Measurements from ENCODE around the gene SPAG16.

SPAG16 gene

GRCh38 chr2:214451516-214452275, 1167.4 kb downstream of the SPAG16 start:
- Histone ChIP-seq H3K4me3 (no peak overlapping the region), H3K36me3 (replicated peaks) (no peaks in the 10 kb centered on the region), H3K4me1 (no peaks in the 10 kb centered on the region), H3K9me3 (no peaks in the 10 kb centered on the region), H3K27me3 (ENCODE audit: low read depth) (no peaks in the 10 kb centered on the region)
- in situ Hi-C loops (cut with MboI; ENCODE audit: low sequenced_read_pairs) = no loop called here
- DNase-seq (ENCODE audit: low spot score in 2 of 2) = no peak
